A549 (cell line): Measurements from ENCODE around the gene MRPS31.

Experiments used
- CTCF ChIP-seq: fragments of >200 bp; sonication (Bioruptor Twin); formaldehyde crosslinking; IDR thresholded peaks from 3 replicates; pipeline ENCODE4 v1.5.1; 2016
- JUNB ChIP-seq: fragments of >200 bp; sonication (Bioruptor Twin); formaldehyde crosslinking; IDR thresholded peaks from 2 replicates; pipeline ENCODE4 v1.6.1; 2016
- MAFK ChIP-seq: fragments of 450-650 bp; IDR thresholded peaks from 2 replicates; pipeline ENCODE4 v1.6.1; 2014; ENCODE audit not compliant: partially characterized antibody
- MAZ ChIP-seq: fragments of 150-350 bp; IDR thresholded peaks from 2 replicates; pipeline ENCODE4 v1.6.1; 2014; ENCODE audit warnings: antibody characterized with exemption, low read depth, low read length, borderline replicate concordance
- POLR2A ChIP-seq: IDR thresholded peaks from 2 replicates; pipeline ENCODE4 v1.6.1; 2012; ENCODE audit warnings: mild to moderate bottlenecking, low read length
- RAD21 ChIP-seq, 2 experiments: fragments of >200 bp in 1 of 2; sonication (Bioruptor Twin) in 1 of 2; formaldehyde crosslinking in 1 of 2; IDR thresholded peaks in 1 of 2; conservative IDR thresholded peaks in 1 of 2; 2 replicates in 1 of 2; 3 replicates in 1 of 2; pipeline ENCODE4 v1.6.1; 2012 to 2018; ENCODE audit warnings: inconsistent platforms in 1 of 2
- USF2 ChIP-seq: fragments of 450-650 bp; IDR thresholded peaks from 2 replicates; pipeline ENCODE4 v1.6.1; 2014; ENCODE audit warnings: antibody characterized with exemption

- TF ChIP-seq CTCF: no peak
- TF ChIP-seq MAZ: no peak
- no peak for TF ChIP-seq RAD21 (conservative IDR thresholded peaks at IDR 0.05 in 1 of 2, IDR thresholded peaks at IDR 0.05 in 1 of 2)
- no peak for TF ChIP-seq MAFK
- no peak for TF ChIP-seq USF2
- TF ChIP-seq JUNB: no peak
- TF ChIP-seq POLR2A: no peak
Measured at GRCh38 chr13:40790154-40790616, 19.2 kb upstream of the MRPS31 start.
